ENCODE data around the gene KIF6. TPM values are rescaled to one million over a fixed set of nuclear protein-coding genes. Genes with fewer than 3 reads are reported as not detected.

KIF6 gene
- total RNA-seq, 1 donor from 2014 or later, result 0.06 TPM

DNA sequence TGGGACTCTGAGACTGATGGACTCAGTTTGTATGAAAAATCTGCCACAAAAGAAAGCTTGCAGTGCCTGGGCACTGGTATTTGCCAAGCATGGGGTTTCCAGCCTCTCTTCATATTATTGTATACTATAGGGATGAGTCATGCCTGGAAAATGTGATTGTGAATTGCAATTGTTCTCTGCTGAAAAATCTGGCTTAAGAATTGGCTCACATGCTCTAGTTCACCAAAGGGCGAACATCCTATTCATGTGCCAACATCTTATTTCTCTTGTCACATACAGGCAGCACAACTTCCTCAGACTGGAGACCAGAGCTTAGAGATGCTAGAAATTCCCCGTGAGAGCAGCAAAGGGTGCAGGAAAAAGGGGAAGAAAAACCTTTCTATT lies 299.1 kb downstream of the KIF6 start:
- no peak for DNase-seq (ENCODE audit: extremely low read depth, low read depth, low spot score)

DNA sequence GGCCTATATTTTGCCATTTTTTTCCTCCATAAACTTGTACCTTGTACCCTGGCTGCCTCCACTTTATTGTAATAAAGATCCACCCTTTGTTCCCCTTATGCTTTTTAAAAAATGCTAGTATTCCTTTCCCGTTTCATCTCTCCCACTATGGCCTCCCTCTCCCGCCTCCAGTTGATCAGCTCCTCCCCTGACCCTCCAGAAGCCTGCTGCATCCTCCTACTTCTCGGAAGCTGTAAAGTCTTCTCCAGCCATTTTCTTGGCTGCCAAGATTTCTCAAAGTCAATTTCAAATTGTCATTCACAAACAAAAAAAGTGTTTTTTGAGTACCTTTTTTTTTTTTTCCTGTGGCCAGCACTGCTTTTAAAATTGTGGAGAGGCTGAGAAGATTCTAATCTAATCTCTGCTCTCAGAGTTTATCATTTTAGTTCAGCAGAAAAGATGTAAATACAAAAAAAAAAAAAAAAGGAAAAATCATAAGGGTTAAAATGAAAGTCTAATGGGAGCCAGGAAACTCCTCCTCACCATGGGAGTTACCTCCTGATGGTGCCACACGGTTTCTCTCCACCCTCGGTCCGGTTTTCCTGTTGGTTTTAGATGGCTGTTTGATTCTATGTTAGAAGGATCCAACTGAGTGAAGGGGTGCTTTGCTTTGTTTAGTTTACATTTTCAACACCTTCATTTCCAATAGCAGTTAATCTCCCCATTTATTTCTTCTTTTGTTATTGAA lies 299.7 kb downstream of the KIF6 start:
- DNase-seq (ENCODE audit: extremely low read depth, low read depth, low spot score), result no peak

DNA sequence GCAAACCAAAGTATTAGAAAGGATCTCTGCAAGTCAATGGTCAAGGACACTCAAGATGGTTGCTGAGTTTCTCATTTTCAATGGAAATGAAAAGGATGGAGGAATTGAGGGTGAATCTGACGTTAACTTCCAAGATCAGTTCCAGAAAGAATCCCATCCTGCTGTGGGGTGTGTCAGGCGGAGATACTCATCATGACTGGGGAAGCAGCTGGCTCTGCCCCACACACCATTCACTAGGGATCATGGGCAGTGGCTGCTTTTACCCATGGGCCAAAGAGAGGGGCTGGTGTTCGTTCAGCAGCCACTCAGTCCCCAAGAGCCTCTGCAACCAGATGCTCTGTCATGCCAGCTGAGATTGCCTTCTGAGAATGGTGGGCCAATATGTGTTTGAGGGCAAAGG lies 300.4 kb downstream of the KIF6 start:
- no peak for DNase-seq (ENCODE audit: extremely low read depth, low read depth, low spot score)

DNA sequence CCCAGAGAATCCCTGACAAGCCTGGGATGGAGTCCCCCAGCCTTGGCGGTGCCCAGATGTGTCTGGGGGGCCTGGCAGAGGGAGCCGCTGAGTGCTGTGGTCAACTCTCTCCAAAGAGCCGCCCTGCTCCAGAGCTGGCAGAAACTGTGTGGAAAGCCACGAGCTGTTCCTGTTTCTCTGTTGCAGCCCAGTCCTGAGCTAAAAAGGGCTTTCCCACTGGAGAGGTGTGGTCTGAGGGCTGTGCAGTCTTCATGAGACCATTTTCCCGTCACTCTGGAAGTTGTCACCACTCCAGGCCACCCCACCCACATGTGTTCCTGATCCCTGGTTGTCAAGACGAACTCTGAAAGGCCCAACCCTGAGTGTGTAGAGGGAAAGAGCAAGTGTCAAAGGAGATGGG lies 303.0 kb downstream of the KIF6 start:
- no peak for DNase-seq (ENCODE audit: extremely low read depth, low read depth, low spot score)

DNA sequence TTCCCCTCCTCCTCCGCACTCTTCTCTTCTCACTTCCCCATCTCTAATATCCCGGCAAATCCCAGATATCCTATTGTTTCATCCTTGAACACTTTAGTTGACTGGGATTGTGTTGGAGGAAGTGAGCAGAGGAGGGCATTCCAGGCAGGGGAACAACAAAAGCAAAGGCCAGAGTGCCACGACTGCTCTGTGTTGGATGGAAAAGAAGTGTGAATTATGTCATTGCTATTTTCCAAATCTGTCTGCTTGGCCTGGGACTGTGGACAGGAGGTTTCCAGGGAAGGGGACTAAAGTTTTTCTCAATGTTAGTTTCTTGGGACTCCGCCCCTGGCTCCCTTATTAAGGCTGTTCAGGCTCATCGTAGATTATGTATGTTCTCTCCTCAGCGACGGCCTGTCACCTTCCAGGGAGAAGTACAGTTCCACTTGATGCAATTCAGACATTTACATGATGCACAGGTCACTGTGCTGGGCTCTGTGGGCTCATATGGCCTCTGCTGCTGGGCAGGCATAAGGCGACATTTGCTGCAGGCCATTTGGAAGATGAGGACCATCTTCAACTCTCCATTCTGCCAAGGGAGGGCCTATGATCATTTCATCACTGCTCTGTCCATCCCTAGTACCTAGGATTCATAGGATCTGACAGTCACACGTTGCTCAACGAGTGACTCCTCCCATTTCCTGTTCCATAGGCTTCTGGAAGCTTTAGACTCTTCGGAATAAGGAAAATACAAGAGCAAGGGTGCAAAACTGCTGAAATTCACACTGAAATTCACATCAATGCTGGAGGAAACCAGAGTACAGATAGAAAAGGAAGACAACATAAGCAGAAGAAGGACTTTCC lies 303.6 kb downstream of the KIF6 start:
- no peak for DNase-seq (ENCODE audit: extremely low read depth, low read depth, low spot score)

DNA sequence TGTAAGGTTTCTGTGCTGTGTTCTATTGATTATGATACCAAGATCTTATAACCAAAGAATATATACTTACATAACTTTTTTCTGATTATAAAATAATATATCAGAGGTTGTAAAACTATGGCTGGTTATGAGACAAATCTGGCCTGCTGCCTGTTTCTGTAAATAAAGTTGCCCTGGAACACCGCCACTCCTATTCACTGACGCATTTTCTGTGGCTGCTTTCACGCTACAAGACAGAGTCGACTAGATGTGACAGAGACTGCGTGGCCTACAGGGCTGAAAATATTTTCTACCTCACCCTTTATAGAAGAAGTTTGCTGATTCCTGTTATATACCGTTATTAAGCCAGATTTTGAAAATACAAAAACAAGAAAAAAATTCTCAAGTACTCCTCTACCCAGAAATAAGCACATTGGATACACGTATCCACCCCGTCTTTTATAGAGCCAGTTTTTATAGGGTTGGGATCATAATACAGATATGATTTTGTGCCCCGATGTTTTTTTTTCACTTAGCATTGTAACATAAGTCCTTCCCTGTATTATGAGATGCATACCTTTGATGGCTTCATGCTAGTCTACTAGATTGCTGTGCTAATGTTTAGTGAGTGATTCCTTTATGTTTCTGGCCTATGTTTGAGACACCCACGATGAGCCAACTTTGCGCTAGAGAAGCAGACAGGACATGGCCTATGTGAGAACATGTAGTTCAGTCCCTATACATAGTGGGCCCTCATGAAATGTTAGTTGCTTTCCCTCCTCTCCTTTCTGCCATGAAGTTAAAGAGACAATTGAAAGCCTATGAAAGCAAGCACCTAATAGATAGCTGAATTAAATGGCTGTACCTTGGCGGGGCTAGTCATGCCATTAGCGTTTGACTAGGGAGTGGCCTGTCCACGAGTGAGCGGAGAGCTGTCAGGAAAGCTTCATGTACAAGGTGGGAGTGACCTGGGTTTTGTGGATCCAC lies 304.6 kb downstream of the KIF6 start:
- DNase-seq (ENCODE audit: extremely low read depth, low read depth, low spot score), result no peak

DNA sequence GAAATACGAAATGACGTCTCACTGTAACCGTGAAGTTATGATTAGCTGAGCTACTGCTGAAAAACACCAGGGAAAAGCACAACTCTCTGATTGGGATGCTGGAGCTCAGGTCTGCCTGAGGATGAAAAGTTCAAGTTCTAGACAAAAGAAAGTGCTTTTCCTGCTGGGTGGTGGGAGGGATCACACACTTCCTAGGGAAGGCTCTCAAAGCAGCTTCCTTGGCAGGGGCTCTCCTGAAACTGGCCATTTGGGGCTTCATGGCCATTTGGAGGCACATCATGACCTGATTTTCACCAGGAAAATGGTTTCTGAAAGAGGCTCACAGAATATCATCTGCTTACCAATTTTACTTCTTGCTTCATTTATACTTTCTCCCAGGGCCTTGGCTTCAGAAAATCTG lies 305.6 kb downstream of the KIF6 start:
- no peak for DNase-seq (ENCODE audit: extremely low read depth, low read depth, low spot score)

DNA sequence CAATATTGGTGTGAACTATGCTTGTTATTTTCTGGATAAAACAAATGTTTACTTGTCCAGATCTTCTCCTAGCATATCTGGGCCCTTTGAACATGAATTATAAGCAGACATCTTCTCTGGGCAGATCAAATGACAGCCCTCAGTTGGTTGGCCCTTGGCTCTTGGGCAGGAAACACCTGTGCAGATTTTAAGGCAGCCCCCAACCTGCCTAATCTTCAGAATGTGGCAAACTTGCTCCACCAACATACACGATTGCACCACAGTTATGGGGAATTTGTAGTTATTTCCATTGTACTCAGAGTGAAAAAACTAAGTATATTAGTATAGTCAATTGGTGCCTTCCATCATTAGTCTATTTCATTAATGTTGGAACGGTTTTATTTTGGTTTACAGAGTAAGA lies 307.8 kb downstream of the KIF6 start:
- DNase-seq (ENCODE audit: extremely low read depth, low read depth, low spot score), result no peak

DNA sequence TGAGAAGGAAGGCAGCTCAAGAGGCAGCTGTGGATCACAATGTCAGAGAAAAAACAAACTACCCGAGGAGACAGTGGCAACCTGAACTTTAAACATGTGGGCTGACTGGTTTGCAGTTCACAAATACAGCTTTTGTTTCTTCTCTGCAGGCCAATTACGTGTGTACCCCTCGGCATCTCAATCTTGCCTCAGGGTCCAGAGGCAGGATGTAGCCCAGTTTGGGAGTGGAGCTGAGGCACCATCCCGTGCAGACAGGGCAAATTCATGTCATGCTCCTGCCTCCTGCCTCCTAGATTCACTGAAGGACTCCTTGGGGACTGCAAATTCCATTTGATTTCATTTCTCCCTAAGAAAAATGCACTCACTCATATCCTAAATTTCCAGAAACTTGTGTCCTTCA lies 308.5 kb downstream of the KIF6 start:
- no peak for DNase-seq (ENCODE audit: extremely low read depth, low read depth, low spot score)

DNA sequence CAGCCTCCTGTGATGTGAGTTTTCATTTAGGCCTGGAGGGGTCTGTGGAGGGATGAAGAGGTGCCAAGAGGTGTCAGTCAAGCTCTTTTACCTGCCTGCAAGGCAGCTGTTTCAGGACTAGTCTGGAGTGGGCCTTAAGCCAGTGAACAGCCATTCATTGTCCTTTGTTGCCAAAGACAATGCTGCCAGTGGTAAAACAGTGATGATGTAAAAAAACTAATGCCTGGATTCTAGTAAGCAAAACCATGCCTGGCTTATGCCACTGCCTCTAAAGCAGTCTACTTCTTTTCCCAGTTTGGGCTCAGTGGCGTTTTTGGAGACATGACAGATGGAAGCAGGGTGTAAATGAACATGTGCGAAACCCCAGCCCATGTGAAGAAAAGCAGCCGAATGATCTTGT lies 309.2 kb downstream of the KIF6 start:
- no peak for DNase-seq (ENCODE audit: extremely low read depth, low read depth, low spot score)

DNA sequence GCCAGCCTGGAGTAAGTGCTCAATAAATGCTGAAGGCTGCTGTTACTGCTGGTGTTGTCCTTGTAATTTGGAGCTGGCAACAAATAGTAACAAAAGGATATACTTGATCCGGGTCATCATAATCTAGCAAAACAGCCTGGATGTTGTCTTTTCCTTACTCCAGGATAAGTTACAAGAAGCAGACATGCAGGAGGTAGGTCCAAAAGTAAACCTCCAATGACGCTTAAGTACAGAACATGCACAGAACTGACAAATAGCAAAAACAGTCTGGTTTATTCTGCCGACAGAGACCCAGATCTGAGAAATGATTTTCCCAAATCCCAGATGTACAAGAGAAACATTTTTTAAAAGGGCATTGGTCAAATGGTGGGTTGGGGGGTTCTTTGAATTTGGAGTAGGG lies 309.7 kb downstream of the KIF6 start:
- no peak for DNase-seq (ENCODE audit: extremely low read depth, low read depth, low spot score)

DNA sequence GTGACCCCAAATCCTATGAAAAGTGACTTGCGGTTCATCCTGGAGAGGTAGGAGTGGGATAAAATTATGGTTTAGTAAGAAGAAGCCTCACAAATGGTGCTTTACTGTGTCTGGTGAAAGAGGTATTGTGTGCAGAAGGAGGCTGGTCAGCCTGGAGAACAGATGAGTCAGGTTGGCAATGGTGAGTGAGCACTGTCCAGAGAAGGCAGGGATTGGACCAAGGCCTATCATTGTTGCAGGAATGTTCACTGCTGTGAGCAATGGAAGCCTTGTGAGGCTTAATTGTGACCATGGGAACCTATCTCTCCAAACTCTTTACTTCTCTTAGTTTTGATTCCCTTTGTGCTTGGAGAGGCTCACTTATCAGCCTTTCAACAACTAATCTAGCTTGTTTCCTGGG lies 313.7 kb downstream of the KIF6 start:
- DNase-seq (ENCODE audit: extremely low read depth, low read depth, low spot score), result no peak

DNA sequence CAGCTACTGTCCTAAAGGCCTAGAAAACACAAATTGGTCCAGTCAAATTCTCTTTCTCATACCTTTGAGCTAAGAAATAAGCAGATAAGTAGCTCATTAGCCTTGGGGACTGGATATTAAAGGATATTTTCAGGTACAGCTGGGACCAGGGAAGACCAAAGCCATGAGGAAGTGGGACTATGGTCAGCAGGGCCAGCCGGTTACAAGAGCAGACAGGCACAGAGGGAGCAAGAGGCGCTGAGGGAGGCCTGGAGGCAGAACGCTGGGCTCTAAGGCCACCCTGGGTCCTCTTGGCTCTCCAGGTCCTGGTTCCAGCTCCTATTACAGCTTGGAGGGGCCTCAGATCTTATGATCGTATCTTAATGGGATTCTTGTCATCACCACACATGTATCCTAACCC lies 314.2 kb downstream of the KIF6 start:
- no peak for DNase-seq (ENCODE audit: extremely low read depth, low read depth, low spot score)

DNA sequence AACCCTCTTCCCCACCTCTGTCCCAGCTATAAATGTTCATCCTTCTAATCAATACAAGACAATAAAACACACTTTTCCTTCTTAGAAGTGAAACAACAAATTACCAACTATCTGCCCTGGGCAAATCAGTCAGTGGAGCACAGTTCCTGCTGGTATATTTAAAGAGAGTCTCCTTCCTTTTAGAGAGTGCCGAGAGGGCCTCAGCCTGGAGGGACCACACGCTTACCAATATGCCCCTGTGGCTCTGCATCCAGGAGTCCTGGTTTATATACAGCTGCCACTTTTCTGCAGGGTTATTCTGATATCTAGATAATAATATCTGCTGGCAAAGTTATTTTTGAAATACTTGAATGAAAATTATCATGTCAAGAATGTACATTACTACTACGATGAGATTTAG lies 315.3 kb downstream of the KIF6 start:
- DNase-seq (ENCODE audit: extremely low read depth, low read depth, low spot score), result no peak

DNA sequence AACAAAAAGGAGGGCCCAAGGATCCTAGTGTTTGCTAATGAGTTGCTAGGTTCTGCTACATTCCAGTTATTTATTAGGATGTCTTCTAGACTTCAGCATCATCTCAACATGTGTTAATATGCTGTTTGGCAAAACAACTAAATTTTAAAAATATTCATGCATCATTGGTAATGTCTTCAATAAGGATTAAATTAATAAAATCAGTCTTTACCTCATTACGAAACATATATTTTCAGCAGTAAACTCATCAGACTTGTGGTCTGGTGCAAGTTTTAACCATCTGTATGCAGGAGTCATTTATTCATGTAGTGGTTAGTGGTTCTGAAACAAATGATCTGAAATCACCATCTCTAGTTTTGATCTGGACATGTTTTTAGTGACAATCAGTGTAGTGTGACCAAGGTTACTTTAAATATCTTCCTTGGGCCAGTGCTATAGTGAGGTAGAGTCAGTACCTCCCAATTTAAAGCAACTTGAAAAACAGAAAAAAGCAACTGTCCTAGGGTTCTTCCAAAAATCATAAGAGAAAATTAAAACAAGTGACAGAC lies 317.7 kb downstream of the KIF6 start:
- no peak for DNase-seq (ENCODE audit: extremely low read depth, low read depth, low spot score)

DNA sequence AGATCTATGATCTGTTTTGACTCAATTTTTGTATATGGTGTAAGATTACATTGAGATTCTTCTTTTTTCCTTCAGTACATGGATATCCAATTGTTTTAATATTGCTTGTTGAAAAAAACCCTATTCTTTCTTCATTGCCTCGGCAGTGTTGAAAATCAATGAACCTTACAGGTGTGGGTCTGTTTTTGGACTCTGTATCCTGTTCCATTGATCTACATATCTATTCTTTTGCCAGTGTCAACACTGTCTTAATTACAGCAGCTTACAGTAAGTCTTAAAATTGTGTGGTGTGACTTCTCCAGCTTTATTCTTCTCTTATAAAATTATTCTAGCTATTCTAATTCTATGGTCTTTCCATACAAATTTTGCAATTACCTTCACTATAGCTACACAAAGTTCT lies 320.9 kb downstream of the KIF6 start:
- DNase-seq (ENCODE audit: extremely low read depth, low read depth, low spot score), result no peak

DNA sequence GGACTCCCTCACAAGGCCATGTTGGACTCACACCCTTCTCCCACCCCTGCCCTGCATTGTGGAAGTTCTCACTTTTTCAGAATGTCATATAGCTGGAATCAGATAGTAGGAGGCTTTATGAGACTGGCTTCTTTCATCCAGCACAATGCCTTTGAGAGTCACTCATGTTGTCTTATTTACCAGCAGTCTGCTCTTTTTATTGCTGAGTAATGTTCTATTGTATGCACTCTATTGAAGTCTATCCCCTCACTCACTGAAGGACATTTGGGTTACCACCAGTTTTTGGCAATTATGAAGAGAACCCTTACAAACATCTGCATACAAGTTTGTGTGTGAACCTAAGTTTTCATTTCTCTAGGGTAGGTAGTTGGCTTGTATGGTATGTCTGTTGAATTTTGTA lies 321.9 kb downstream of the KIF6 start:
- no peak for DNase-seq (ENCODE audit: extremely low read depth, low read depth, low spot score)

DNA sequence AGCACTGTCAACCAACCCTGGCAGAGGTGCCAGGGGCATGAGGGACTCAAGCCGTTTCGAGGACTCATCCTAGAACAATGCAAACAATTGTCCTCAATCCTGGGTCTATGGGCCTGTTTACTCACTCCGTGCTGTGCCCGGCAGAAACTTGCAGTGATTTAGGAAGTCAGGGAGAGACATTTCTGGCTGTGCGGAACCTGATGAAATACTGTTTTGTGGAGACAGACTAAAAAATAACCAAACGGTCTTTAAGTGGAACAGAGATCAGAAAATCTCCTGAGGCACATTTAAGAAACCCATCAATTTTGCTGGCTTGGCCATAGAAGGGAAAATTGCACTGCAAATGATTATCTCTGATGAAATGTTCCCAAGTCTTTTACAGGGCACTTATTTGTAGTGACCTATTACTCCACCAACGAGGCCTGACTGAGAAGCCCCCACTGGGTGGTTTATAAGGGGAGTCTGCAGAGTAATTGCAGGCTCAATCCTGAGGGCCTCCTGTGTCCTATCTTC lies 322.9 kb downstream of the KIF6 start:
- no peak for DNase-seq (ENCODE audit: extremely low read depth, low read depth, low spot score)

DNA sequence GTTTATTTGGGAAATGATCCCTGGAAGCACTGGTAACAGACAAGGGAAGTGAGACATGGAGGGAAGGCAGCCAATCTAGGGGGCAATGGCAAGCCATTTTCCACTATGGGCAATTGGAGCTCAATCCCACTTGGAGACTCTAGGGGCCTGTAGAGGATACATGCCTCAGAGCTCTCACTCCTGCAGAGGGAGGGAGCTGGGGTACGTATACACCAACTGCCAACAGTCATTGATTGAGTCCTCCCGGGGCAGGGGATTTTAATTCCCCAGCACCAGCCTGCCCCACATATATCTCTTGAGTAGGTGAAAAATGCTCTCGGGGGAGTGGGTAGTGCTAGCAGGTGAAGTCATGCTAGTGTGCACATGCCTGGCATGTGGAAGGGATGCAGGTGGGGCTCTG lies 323.8 kb downstream of the KIF6 start:
- DNase-seq (ENCODE audit: extremely low read depth, low read depth, low spot score), result no peak

DNA sequence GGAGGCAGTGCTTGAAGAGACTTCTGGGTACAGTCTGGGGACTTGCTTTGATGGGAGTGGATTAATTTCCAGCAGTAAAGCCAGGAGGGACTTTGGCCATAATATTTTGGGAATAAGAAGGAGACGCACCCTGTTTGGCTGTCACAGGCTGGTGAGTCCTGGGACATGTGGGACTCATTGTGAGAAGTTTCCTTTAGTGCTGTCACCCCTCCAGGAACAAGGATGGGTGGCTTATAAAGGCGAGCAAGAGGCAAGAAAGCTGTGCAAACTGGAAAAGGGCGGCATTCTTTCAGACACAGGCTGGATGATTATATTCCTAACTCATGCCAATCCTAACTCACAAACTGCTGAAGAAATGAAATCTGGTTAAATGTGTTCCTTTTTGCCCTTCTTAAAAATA lies 325.2 kb downstream of the KIF6 start:
- DNase-seq (ENCODE audit: extremely low read depth, low read depth, low spot score), result no peak

DNA sequence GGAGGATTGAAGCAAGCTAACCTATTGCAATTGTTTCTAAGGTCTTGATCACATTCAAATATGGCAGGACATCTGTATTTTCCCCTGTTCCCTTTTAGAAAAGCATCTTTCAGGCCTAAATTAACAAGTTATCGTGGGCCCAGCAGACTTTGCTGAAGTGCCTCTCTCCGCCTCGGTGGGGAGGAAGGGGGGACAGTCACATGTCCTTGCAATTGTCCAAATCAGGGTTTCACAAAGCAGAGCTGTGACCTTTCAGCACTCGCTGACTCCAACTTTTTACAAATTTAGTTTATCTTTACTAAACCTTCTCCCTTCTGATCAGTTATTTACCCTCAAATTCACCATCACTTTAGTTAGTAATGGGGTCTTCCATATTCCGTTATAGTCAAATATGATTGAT lies 328.4 kb downstream of the KIF6 start:
- no peak for DNase-seq (ENCODE audit: extremely low read depth, low read depth, low spot score)

All from glomerular endothelial cell (primary cell).